MM.1S (cell line): ENCODE results near the gene DRC7.

Source experiments
- DNase-seq: peaks from one replicate; pipeline ENCODE4 v3.0.0-alpha.2; 2015
- H2AFZ ChIP-seq: fragments of 300-600 bp; sonication (generic); 2 replicates; pipeline ENCODE4 v1.6.0; 2016; ENCODE audit warnings: antibody characterized with exemption, low read length
- H3F3A ChIP-seq: fragments of 300-600 bp; sonication (generic); 2 replicates; pipeline ENCODE4 v1.6.1; 2016; ENCODE audit warnings: mild to moderate bottlenecking, antibody characterized with exemption, low read length, moderate library complexity, mixed read lengths; ENCODE audit not compliant: insufficient read depth
- H3K27ac ChIP-seq: fragments of 300-600 bp; sonication (generic); 2 replicates; pipeline ENCODE4 v1.5.1; 2016; ENCODE audit warnings: mild to moderate bottlenecking, low read length
- H3K27me3 ChIP-seq: fragments of 300-600 bp; sonication (generic); replicated peaks from 2 replicates; pipeline ENCODE4 v1.6.0; 2016; ENCODE audit warnings: low read length; ENCODE audit not compliant: insufficient read depth
- H3K36me3 ChIP-seq: fragments of 300-600 bp; sonication (generic); replicated peaks from 2 replicates; pipeline ENCODE4 v1.6.1; 2016; ENCODE audit warnings: mild to moderate bottlenecking, low read length, mixed read lengths; ENCODE audit not compliant: insufficient read depth
- H3K4me1 ChIP-seq: fragments of 300-600 bp; sonication (generic); 2 replicates; pipeline ENCODE4 v1.6.1; 2016; ENCODE audit warnings: low read length, mixed read lengths
- H3K4me2 ChIP-seq: fragments of 300-600 bp; sonication (generic); 2 replicates; pipeline ENCODE4 v1.6.0; 2016; ENCODE audit warnings: low read depth, low read length
- H3K4me3 ChIP-seq: fragments of 300-600 bp; sonication (generic); 2 replicates; pipeline ENCODE4 v1.5.1; 2016; ENCODE audit warnings: low read length, mixed read lengths
- H3K79me2 ChIP-seq: fragments of 300-600 bp; sonication (generic); 2 replicates; pipeline ENCODE4 v1.6.1; 2016; ENCODE audit warnings: mixed run types, low read length, mixed read lengths
- H3K9ac ChIP-seq: fragments of 300-600 bp; sonication (generic); 2 replicates; pipeline ENCODE4 v1.6.1; 2016; ENCODE audit warnings: low read length, mixed read lengths
- H3K9me2 ChIP-seq: fragments of 300-600 bp; sonication (generic); replicated peaks from 2 replicates; pipeline ENCODE4 v1.6.1; 2016; ENCODE audit warnings: mild to moderate bottlenecking, low read length, mixed read lengths; ENCODE audit not compliant: insufficient read depth
- H3K9me3 ChIP-seq: fragments of 300-600 bp; sonication (generic); replicated peaks from 2 replicates; pipeline ENCODE4 v1.6.1; 2016; ENCODE audit warnings: mild to moderate bottlenecking, low read length, mixed read lengths; ENCODE audit not compliant: insufficient read depth
- H4K20me1 ChIP-seq: fragments of 300-600 bp; sonication (generic); 2 replicates; pipeline ENCODE4 v1.6.1; 2016; ENCODE audit warnings: mild to moderate bottlenecking, low read length, moderate library complexity, mixed read lengths; ENCODE audit not compliant: insufficient read depth
- EZH2 ChIP-seq: fragments of 300-600 bp; sonication (generic); optimal IDR thresholded peaks from 2 replicates; pipeline ENCODE3; 2017; ENCODE audit warnings: low read depth, mild to moderate bottlenecking, antibody characterized with exemption, low read length, mixed read lengths
- EZH2phosphoT487 ChIP-seq: fragments of 300-600 bp; sonication (generic); IDR thresholded peaks from 2 replicates; pipeline ENCODE4 v1.6.1; 2018; ENCODE audit warnings: antibody characterized with exemption, low read length
- TF ChIP-seq, protein P1 (sequence below): fragments of 300-600 bp; sonication (generic); IDR thresholded peaks from 2 replicates; pipeline ENCODE4 v1.5.1; 2016; ENCODE audit warnings: antibody characterized with exemption, low read length, mixed read lengths

Gene DRC7

DNA sequence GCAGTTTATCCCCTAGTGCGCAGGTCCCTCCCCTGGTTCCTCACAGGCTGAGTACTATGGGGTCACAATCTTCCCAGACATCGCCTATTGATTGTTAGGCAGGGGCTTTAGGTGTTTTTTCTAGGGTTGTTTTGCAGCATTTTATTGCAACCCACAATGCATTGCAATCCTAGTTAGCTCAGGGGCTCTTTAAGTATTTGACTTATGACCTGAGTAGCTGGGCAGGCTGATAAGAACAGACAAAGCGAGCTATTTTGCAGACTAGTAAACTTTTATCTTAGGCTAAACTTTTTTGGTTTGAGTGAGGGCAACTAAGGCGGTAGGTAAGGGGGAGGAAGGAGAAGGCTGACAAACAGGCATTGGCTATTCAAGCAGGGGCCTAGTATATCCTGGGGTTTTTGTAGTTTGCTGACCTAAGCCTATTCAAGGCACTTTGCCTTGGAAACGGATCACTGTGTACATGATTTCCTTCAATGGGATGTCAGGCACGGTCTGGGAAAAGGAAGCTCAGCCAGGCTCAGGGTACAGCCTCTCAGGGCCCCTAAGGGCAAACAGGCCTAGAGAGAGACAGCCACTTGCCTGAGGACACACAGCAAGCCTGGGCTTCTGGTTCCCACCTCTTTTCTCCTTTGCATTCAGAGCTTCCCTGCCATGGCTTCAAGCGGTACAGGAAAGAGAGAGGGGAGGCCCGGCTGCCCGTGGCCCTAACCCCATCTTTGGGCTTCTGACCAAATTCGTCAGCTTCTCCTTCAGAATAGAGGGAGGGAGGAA, 6.4 kb downstream of the DRC7 start:
- no peaks in the 10 kb centered on the region for H3F3A ChIP-seq
- H2AFZ ChIP-seq = no peak overlapping the region
- no peak overlapping the region for H3K4me3 ChIP-seq
- no peak for TF ChIP-seq EZH2phosphoT487
- TF ChIP-seq, protein P1, sequence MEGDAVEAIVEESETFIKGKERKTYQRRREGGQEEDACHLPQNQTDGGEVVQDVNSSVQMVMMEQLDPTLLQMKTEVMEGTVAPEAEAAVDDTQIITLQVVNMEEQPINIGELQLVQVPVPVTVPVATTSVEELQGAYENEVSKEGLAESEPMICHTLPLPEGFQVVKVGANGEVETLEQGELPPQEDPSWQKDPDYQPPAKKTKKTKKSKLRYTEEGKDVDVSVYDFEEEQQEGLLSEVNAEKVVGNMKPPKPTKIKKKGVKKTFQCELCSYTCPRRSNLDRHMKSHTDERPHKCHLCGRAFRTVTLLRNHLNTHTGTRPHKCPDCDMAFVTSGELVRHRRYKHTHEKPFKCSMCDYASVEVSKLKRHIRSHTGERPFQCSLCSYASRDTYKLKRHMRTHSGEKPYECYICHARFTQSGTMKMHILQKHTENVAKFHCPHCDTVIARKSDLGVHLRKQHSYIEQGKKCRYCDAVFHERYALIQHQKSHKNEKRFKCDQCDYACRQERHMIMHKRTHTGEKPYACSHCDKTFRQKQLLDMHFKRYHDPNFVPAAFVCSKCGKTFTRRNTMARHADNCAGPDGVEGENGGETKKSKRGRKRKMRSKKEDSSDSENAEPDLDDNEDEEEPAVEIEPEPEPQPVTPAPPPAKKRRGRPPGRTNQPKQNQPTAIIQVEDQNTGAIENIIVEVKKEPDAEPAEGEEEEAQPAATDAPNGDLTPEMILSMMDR = no peak
- TF ChIP-seq EZH2 = no peak
- H3K27me3 ChIP-seq = 0 out of 2 replicates have a peak, but pooled peaks cover 7% of the 10 kb centered on the region
- no peak overlapping the region for H3K9ac ChIP-seq
- no peaks in the 10 kb centered on the region for H4K20me1 ChIP-seq
- H3K9me3 ChIP-seq = no peaks in the 10 kb centered on the region
- no peak overlapping the region for H3K27ac ChIP-seq
- no peak for DNase-seq
- no peaks in the 10 kb centered on the region for H3K36me3 ChIP-seq
- no peaks in the 10 kb centered on the region for H3K9me2 ChIP-seq
- no peaks in the 10 kb centered on the region for H3K4me1 ChIP-seq
- H3K79me2 ChIP-seq = no peaks in the 10 kb centered on the region
- no peak overlapping the region for H3K4me2 ChIP-seq

DNA sequence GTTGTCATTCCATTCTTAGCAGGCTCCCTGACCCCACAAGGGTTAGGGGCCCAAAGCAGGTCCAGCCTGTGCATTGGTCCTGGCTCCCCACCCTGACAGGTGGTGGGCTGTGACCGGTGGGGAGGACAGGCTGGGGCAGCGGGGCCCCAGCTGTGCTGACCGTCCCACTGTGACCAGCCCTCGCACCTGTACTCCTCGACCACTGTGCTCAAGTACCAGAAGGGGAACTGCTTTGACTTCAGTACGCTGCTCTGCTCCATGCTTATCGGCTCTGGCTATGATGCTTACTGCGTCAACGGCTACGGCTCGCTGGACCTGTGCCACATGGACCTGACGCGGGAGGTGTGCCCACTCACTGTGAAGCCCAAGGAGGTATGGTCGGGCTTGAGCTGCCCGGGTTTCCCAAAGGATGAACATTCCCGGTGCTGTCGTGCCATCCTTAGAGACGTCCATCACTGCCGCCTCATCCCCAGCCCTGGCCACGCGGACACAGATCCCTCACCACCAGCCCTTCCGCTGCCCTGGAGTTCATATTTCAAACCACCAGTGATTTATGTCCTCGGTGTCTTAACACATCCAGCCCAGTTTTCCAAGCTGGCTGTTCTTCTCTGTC, 7.3 kb downstream of the DRC7 start:
- H3K9me3 ChIP-seq = no peaks in the 10 kb centered on the region
- no peak for DNase-seq
- H3K9me2 ChIP-seq = no peaks in the 10 kb centered on the region
- H3K36me3 ChIP-seq = no peaks in the 10 kb centered on the region
- H3K27me3 ChIP-seq = 0 out of 2 replicates have a peak, but pooled peaks cover 7% of the 10 kb centered on the region
- H3K4me2 ChIP-seq = no peak overlapping the region
- H3K4me3 ChIP-seq = no peak overlapping the region
- no peaks in the 10 kb centered on the region for H4K20me1 ChIP-seq
- no peaks in the 10 kb centered on the region for H3K79me2 ChIP-seq
- no peaks in the 10 kb centered on the region for H3F3A ChIP-seq
- H3K4me1 ChIP-seq = no peaks in the 10 kb centered on the region
- TF ChIP-seq EZH2phosphoT487 = no peak
- TF ChIP-seq, protein P1 = no peak
- no peak for TF ChIP-seq EZH2
- H3K9ac ChIP-seq = no peak overlapping the region
- H2AFZ ChIP-seq = no peak overlapping the region
- H3K27ac ChIP-seq = no peak overlapping the region

- H3K4me2 ChIP-seq = no peak overlapping the region
- TF ChIP-seq, protein P1 = no peak
- no peak for TF ChIP-seq EZH2
- no peak for TF ChIP-seq EZH2phosphoT487
These were observed 8.9 kb downstream of the DRC7 start for GRCh38 chr16:57703416-57704010.

More at GRCh38 chr16:57703416-57704010, 8.9 kb downstream of the DRC7 start:
- Histone ChIP-seq H3K36me3 (no peaks in the 10 kb centered on the region), H4K20me1 (no peaks in the 10 kb centered on the region), H3K27me3 (0 out of 2 replicates have a peak, but pooled peaks cover 7% of the 10 kb centered on the region), H3K9me3 (no peaks in the 10 kb centered on the region), H3K9me2 (no peaks in the 10 kb centered on the region), H3K9ac (no peak overlapping the region), H2AFZ (no peak overlapping the region), H3K27ac (no peak overlapping the region), H3K4me1 (no peaks in the 10 kb centered on the region), H3K4me3 (no peak overlapping the region), H3F3A (no peaks in the 10 kb centered on the region), H3K79me2 (no peaks in the 10 kb centered on the region)
- no peak for DNase-seq
